Thoracic aorta (tissue), 2 donors: Measurements from ENCODE around the gene TVP23C. TPM values are rescaled to one million over a fixed set of nuclear protein-coding genes. Genes with fewer than 3 reads are reported as not detected.

Experiments used
- ATAC-seq: fragments of 150-250 bp; one replicate; pipeline ENCODE4 v1.8.0; 2017; ENCODE audit warnings: low read depth; ENCODE audit not compliant: insufficient number of reproducible peaks, low FRiP score
- DNase-seq: peaks from one replicate; pipeline ENCODE4 v3.0.0-alpha.2; 2020; ENCODE audit warnings: low spot score
- H3K27ac ChIP-seq, 2 donors: fragments of 200-600 bp; sonication (generic); 1 replicate in 1 of 2; 2 replicates in 1 of 2; pipeline ENCODE4 v1.5.1; 2016; ENCODE audit warnings: mild to moderate bottlenecking in 2 of 2, moderate library complexity in 2 of 2
- H3K27me3 ChIP-seq: fragments of 200-600 bp; sonication (generic); replicated peaks from 2 replicates; pipeline ENCODE4 v1.6.0; 2016; ENCODE audit warnings: mild to moderate bottlenecking; ENCODE audit not compliant: insufficient read depth
- H3K36me3 ChIP-seq: fragments of 200-600 bp; sonication (generic); one replicate; pipeline ENCODE4 v1.5.1; 2016
- H3K4me1 ChIP-seq, 2 donors: fragments of 200-600 bp; sonication (generic); 1 replicate in 1 of 2; 2 replicates in 1 of 2; pipeline versions ENCODE4 v1.5.1 to v1.6.0; 2016; ENCODE audit warnings: low read depth in 2 of 2, mild to moderate bottlenecking in 1 of 2; ENCODE audit not compliant: control insufficient read depth in 1 of 2
- H3K4me3 ChIP-seq: fragments of 200-600 bp; sonication (generic); 2 replicates; pipeline ENCODE4 v1.5.1; 2016; ENCODE audit warnings: mild to moderate bottlenecking
- H3K9me3 ChIP-seq: fragments of 200-600 bp; sonication (generic); 2 replicates; pipeline ENCODE4 v1.5.1; 2016
- CTCF ChIP-seq: fragments of 200-600 bp; sonication (generic); IDR thresholded peaks from one replicate; pipeline ENCODE4 v1.5.1; 2019; ENCODE audit warnings: antibody characterized with exemption
- total RNA-seq, 2 donors: library from RNA; depleted of rRNA; stranded (reverse); fragments of >200 nt; gene quantifications; one replicate each; pipeline versions ENCODE4 v1.1.0 to v1.2.3, GENCODE V29; 2016

TVP23C gene
- total RNA-seq, 2 donors from 2014 or later, result 27.1 to 52.5 TPM

GRCh38 chr17:15513058-15513791 lies 50.1 kb downstream of the TVP23C start:
- Histone ChIP-seq H3K4me3 (peak overlapping the region; percentile 34), H3K9me3 (no peaks in the 10 kb centered on the region), H3K36me3 (peaks cover 6% of the 10 kb centered on the region), H3K4me1 (peaks cover 40 to 64% of the 10 kb centered on the region in 2 donors), H3K27ac (peak overlapping the region; percentile 76 to 86), H3K27me3 (no peaks in the 10 kb centered on the region)
- ATAC-seq (no peak), DNase-seq (no peak)
- TF ChIP-seq CTCF, result no peak

GRCh38 chr17:15512071-15512709 lies 51.1 kb downstream of the TVP23C start:
- peak overlapping the region; percentile 76 to 86 for H3K27ac ChIP-seq
- no peak for DNase-seq
- H3K27me3 ChIP-seq, result no peaks in the 10 kb centered on the region
- TF ChIP-seq CTCF, result no peak
- peaks cover 42 to 70% of the 10 kb centered on the region in 2 donors for H3K4me1 ChIP-seq
- peaks cover 6% of the 10 kb centered on the region for H3K36me3 ChIP-seq
- H3K4me3 ChIP-seq, result no peak overlapping the region
- H3K9me3 ChIP-seq, result no peaks in the 10 kb centered on the region
- no peak for ATAC-seq

GRCh38 chr17:15511142-15511541 lies 52.1 kb downstream of the TVP23C start:
- peaks cover 42 to 70% of the 10 kb centered on the region in 2 donors for H3K4me1 ChIP-seq
- H3K4me3 ChIP-seq, result no peak overlapping the region
- no peak for ATAC-seq
- peaks cover 2% of the 10 kb centered on the region for H3K36me3 ChIP-seq
- DNase-seq, result no peak
- no peak for TF ChIP-seq CTCF
- H3K27me3 ChIP-seq, result no peaks in the 10 kb centered on the region
- no peaks in the 10 kb centered on the region for H3K9me3 ChIP-seq
- peak overlapping the region; percentile 76 to 86 for H3K27ac ChIP-seq

- peak; percentile 82 for ATAC-seq
- Histone ChIP-seq H3K4me1 (peaks cover 42 to 70% of the 10 kb centered on the region in 2 donors), H3K9me3 (no peaks in the 10 kb centered on the region)
Measured at GRCh38 chr17:15510361-15510760, 52.9 kb downstream of the TVP23C start.

More at GRCh38 chr17:15510361-15510760, 52.9 kb downstream of the TVP23C start:
- no peak for TF ChIP-seq CTCF
- no peaks in the 10 kb centered on the region for H3K36me3 ChIP-seq
- peak; percentile 28 for DNase-seq
- peak overlapping the region; percentile 76 to 86 for H3K27ac ChIP-seq
- H3K27me3 ChIP-seq, result no peaks in the 10 kb centered on the region
- no peak overlapping the region for H3K4me3 ChIP-seq
